Mucosa of gallbladder (tissue), 1 donor: ENCODE results near the gene CD200R1L. TPM values are rescaled to one million over a fixed set of nuclear protein-coding genes. Genes with fewer than 3 reads are reported as not detected.

ENCODE experiments used
- DNase-seq: peaks from one replicate; pipeline ENCODE4 v3.0.0-alpha.2; 2020; ENCODE audit warnings: low spot score
- total RNA-seq: library from RNA; stranded (reverse); gene quantifications from one replicate; pipeline ENCODE4 v1.2.1, GENCODE V29; 2021
- donor health status: DM: no; HTN: no; CAD: no.

The CD200R1L gene
- total RNA-seq, 1 donor from 2014 or later, result not detected

GRCh38 chr3:112786881-112787579 lies 59.6 kb downstream of the CD200R1L start:
- DNase-seq, result no peak

- DNase-seq, result no peak
These were observed 60.6 kb downstream of the CD200R1L start for GRCh38 chr3:112786002-112786590.

- DNase-seq, result no peak
These were observed 61.2 kb downstream of the CD200R1L start for GRCh38 chr3:112785321-112786001.

GRCh38 chr3:112782491-112782890 lies 64.2 kb downstream of the CD200R1L start:
- DNase-seq, result no peak

- no peak for DNase-seq
These were observed 65.1 kb downstream of the CD200R1L start for GRCh38 chr3:112781599-112781998.

GRCh38 chr3:112779558-112780480 lies 66.8 kb downstream of the CD200R1L start:
- no peak for DNase-seq

- no peak for DNase-seq
These were observed 67.7 kb downstream of the CD200R1L start for GRCh38 chr3:112779011-112779410.

- no peak for DNase-seq
These were observed 68.2 kb downstream of the CD200R1L start for GRCh38 chr3:112778353-112778948.

GRCh38 chr3:112777811-112778210 lies 68.9 kb downstream of the CD200R1L start:
- no peak for DNase-seq

GRCh38 chr3:112776836-112777235 lies 69.8 kb downstream of the CD200R1L start:
- no peak for DNase-seq

GRCh38 chr3:112776000-112776399 lies 70.7 kb downstream of the CD200R1L start:
- DNase-seq, result no peak

- no peak for DNase-seq
These were observed 71.5 kb downstream of the CD200R1L start for GRCh38 chr3:112775011-112775742.

- DNase-seq, result no peak
These were observed 72.3 kb downstream of the CD200R1L start for GRCh38 chr3:112774293-112774926.

GRCh38 chr3:112773864-112774263 lies 72.8 kb downstream of the CD200R1L start:
- DNase-seq, result no peak

- no peak for DNase-seq
These were observed 75.7 kb downstream of the CD200R1L start for GRCh38 chr3:112770951-112771350.

GRCh38 chr3:112770032-112770626 lies 76.5 kb downstream of the CD200R1L start:
- no peak for DNase-seq

- no peak for DNase-seq
These were observed 77.2 kb downstream of the CD200R1L start for GRCh38 chr3:112769286-112769978.

- no peak for DNase-seq
These were observed 78.9 kb downstream of the CD200R1L start for GRCh38 chr3:112767777-112768176.

GRCh38 chr3:112767177-112767576 lies 79.5 kb downstream of the CD200R1L start:
- DNase-seq, result no peak
